SU-DHL-6 (cell line): ENCODE results near the gene EN1.

Source experiments
- EZH2phosphoT487 ChIP-seq: fragments of 200-600 bp; sonication (generic), shearing (Covaris generic); conservative IDR thresholded peaks from 2 replicates; pipeline ENCODE4 v1.6.1; 2018; ENCODE audit warnings: mild to moderate bottlenecking, antibody characterized with exemption, low read length, moderate library complexity, mixed read lengths
- TF ChIP-seq, protein P1 (sequence below): fragments of 200-600 bp; sonication (generic); IDR thresholded peaks from one replicate; pipeline ENCODE4 v1.5.1; 2017; ENCODE audit warnings: antibody characterized with exemption, mild to moderate bottlenecking, low read length, moderate library complexity; ENCODE audit not compliant: insufficient read depth, poor library complexity, severe bottlenecking

DNA sequence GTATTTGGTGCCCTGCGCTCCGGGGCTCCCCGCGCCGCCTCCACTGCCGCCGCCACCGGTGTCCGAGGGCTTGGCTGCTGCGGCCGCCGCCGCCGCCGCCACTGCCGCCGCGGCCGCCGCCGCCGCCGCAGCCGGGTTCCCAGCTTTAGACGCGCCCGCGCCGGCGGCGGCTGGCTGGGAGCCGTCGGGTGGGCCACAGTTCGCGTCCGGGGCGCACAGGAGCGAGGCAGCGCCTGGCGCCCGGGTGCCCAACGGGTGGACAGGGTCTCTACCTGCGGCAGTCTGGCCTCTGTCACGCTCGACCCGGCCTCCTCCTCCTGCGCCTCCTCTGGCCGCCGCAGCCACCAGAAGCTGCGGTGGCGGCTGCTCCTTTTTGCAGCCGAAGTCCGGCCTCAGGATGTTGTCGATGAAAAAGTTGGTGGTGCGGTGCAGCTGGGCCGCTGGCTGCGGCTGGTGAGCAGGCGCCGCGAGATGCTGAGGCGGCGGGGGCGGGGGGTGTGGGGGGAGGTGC lies 951 bp downstream of the EN1 start:
- TF ChIP-seq, protein P1, sequence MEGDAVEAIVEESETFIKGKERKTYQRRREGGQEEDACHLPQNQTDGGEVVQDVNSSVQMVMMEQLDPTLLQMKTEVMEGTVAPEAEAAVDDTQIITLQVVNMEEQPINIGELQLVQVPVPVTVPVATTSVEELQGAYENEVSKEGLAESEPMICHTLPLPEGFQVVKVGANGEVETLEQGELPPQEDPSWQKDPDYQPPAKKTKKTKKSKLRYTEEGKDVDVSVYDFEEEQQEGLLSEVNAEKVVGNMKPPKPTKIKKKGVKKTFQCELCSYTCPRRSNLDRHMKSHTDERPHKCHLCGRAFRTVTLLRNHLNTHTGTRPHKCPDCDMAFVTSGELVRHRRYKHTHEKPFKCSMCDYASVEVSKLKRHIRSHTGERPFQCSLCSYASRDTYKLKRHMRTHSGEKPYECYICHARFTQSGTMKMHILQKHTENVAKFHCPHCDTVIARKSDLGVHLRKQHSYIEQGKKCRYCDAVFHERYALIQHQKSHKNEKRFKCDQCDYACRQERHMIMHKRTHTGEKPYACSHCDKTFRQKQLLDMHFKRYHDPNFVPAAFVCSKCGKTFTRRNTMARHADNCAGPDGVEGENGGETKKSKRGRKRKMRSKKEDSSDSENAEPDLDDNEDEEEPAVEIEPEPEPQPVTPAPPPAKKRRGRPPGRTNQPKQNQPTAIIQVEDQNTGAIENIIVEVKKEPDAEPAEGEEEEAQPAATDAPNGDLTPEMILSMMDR, result no peak
- TF ChIP-seq EZH2phosphoT487, result no peak
